NCI-H2107 (cell line): Measurements from ENCODE around the gene ARL4A.

Experiments
- DNase-seq: peaks from one replicate; lab custom pipeline; 2025; lab: John Stamatoyannopoulos, UW

The ARL4A gene

GRCh38 chr7:12726908-12727307 is 39.5 kb downstream of the ARL4A start:
- no peak for DNase-seq

GRCh38 chr7:12727455-12728191 is 40.2 kb downstream of the ARL4A start:
- DNase-seq: no peak

- no peak for DNase-seq
Observed at GRCh38 chr7:12728192-12728538, 40.7 kb downstream of the ARL4A start.

GRCh38 chr7:12729112-12729511 is 41.7 kb downstream of the ARL4A start:
- peak; percentile 87 for DNase-seq

GRCh38 chr7:12730523-12730922 is 43.1 kb downstream of the ARL4A start:
- DNase-seq: no peak

GRCh38 chr7:12731214-12731656 is 43.8 kb downstream of the ARL4A start:
- no peak for DNase-seq

- no peak for DNase-seq
Observed at GRCh38 chr7:12731775-12732174, 44.3 kb downstream of the ARL4A start.

GRCh38 chr7:12732428-12732827 is 45.0 kb downstream of the ARL4A start:
- DNase-seq: no peak

- no peak for DNase-seq
Observed at GRCh38 chr7:12735923-12736322, 48.5 kb downstream of the ARL4A start.

- DNase-seq: no peak
Observed at GRCh38 chr7:12737373-12737772, 49.9 kb downstream of the ARL4A start.

- DNase-seq: no peak
Observed at GRCh38 chr7:12737836-12738235, 50.4 kb downstream of the ARL4A start.

GRCh38 chr7:12738665-12739064 is 51.2 kb downstream of the ARL4A start:
- DNase-seq: no peak
